HFF-Myc (cell line): ENCODE results near the gene MYO16.

Experiments
- DNase-seq: peaks from one replicate; pipeline ENCODE4 v3.0.0-alpha.2; 2011; ENCODE audit warnings: low read depth; ENCODE audit errors: extremely low read depth
- H3K4me3 ChIP-seq: replicated peaks from 2 replicates; pipeline ENCODE4 v1.5.1; 2011; ENCODE audit warnings: low read depth, mild to moderate bottlenecking, control low read depth, low read length
- TF ChIP-seq, protein P1 (sequence below): IDR thresholded peaks from 2 replicates; pipeline ENCODE4 v1.5.1; 2012; ENCODE audit warnings: mild to moderate bottlenecking, low read depth, low read length, control low read depth; ENCODE audit errors: missing control alignments

The MYO16 gene

DNA sequence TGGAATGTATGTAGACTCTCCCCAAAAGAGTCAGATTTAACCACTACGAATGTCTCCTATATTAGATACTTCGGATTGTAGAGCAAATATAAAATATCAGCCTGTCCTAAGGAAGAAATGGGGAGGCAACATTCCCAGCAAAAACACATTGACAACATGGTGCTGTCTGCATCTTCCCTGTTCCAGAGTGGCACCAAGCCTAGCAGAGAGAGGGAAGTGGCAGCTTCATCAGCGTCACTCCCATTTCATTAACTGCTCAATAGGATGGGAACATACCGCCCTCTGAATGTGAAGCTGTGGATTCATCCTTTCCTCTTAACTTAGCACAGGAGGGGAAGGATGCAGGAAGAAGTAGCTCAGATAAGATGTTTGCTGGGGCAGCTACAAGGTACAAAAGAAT, 45.4 kb downstream of the MYO16 start:
- TF ChIP-seq, protein P1, sequence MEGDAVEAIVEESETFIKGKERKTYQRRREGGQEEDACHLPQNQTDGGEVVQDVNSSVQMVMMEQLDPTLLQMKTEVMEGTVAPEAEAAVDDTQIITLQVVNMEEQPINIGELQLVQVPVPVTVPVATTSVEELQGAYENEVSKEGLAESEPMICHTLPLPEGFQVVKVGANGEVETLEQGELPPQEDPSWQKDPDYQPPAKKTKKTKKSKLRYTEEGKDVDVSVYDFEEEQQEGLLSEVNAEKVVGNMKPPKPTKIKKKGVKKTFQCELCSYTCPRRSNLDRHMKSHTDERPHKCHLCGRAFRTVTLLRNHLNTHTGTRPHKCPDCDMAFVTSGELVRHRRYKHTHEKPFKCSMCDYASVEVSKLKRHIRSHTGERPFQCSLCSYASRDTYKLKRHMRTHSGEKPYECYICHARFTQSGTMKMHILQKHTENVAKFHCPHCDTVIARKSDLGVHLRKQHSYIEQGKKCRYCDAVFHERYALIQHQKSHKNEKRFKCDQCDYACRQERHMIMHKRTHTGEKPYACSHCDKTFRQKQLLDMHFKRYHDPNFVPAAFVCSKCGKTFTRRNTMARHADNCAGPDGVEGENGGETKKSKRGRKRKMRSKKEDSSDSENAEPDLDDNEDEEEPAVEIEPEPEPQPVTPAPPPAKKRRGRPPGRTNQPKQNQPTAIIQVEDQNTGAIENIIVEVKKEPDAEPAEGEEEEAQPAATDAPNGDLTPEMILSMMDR: no peak
- no peak overlapping the region for H3K4me3 ChIP-seq
- DNase-seq: no peak

DNA sequence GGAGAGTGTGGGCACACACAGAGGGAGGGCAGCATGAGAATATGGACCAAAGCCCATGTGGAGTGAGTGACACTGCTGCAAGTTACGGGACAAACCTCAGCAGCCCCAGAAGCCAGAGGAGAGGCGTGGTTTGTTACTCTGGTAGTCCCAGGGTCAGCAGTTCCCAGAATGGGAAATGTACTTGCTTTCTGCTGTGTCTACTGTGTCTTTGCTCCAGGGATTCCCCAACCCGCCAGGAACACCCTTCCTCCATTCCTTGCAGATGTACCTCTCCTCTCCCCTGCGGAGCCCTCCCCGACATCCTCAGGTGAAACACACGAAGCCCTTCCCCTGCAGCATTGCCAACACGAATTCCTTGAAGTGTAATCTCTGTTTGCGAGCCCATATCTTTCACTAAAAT, 47.2 kb downstream of the MYO16 start:
- DNase-seq: no peak
- TF ChIP-seq, protein P1: no peak
- H3K4me3 ChIP-seq: no peak overlapping the region

DNA sequence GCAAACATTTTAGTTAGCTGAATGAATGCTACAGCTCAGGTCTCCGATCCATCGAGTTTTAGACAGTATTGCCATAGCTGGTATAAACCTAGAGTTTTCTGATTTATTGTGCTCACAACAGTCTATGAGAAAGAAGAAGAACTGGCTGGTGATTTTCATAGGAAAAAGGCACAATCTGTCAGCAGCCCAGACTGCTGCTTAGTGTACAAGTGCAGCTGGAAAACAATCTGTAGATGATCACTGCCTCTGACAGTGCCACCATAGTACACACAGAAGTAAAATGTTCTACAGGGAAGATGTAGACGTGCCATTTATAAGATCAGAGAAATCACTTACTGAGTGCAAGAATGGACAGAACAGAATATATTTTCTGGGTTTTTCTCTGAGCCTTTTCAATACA, 48.4 kb downstream of the MYO16 start:
- TF ChIP-seq, protein P1: no peak
- DNase-seq: no peak

DNA sequence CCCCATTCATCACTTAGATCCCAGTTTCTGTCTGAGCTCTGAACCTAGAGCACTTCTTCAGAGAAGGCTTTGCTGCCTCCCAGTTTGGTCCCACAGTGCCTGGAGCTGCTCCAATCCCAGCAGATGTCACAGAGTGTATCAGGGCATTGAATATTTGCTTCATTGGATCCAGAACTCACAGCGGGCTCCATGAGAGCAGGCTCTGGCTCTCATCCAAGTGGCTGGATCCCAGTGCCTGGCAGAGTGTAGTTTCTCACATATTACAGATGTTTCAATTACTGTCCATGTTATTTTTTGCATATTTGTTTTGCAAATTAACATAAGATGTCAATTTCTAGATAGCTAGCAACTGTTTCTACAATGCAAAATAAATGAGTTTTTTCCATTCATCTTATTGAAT, 50.6 kb downstream of the MYO16 start:
- DNase-seq: no peak
- no peak overlapping the region for H3K4me3 ChIP-seq
- TF ChIP-seq, protein P1: no peak

More for the DNA sequence above, 48.4 kb downstream of the MYO16 start:
- H3K4me3 ChIP-seq: no peak overlapping the region

DNA sequence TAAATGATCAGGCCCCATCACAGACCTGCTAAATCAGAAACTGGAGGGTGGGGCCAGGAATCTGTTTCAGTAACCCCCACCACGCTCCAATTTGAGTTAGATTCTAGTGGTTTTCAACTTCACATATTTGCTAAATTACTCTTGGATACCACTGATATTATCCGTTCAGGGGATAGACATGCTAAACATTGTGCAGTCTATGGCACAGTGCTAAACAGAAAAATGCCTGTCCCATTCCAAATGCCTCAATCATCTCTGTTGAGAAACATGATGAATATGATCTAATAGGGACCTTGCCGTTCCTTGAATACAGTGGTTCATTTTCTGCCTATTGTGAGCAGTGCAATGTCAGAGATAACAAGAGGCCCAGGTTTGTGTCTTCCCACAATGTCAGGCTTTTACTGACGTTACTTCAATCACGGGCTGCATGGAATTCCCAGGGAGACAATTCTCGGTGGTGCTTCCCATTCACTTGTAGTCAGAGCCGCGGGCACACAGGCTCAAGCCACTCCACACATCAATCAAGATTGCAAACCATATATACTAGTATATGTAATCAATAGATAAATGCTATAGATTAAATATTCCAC, 52.7 kb downstream of the MYO16 start:
- TF ChIP-seq, protein P1: no peak
- DNase-seq: no peak

DNA sequence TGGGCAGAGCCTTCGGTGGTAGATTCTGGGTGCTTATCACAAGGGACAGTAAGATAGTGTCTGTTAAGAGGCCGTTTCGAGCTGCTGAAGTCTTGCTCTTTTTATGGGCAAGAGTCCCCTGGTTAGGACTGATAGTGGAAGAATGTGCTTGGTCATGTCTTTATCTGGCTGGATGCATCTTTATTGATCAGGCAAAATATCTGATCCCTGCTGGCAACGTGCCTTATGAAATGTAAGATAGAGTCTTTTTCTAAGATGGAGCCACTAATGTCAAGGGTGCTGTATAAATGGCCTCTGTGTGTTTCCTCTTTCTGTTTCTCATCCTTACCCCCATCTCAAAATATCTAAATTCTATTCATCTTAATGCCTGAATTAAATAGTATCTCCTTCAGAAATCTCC, 53.3 kb downstream of the MYO16 start:
- DNase-seq: no peak
- TF ChIP-seq, protein P1: no peak
- H3K4me3 ChIP-seq: no peak overlapping the region

More for the DNA sequence above, 52.7 kb downstream of the MYO16 start:
- no peak overlapping the region for H3K4me3 ChIP-seq

DNA sequence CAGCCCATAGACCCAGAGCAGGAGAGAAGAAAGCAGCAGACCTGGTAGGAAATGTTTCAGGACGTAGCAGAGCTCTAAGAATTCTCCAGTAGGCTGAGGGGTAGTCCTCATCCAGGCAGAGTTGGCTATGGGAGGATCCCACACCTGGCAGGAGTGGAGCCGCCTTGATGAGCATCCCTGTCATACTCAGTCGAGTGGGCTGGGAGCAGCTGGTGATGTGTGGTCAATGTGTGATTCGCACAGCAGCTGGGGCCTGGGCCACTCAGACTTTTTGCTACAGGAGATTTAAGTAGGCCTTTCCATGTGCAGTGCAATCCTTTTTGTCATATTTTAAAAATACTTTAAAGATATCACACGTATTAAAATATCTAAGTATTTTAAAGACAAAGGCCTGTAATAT, 56.6 kb downstream of the MYO16 start:
- TF ChIP-seq, protein P1: no peak
- no peak for DNase-seq
- no peak overlapping the region for H3K4me3 ChIP-seq
